Measurements from ENCODE around the gene ZCRB1. TPM values are rescaled to one million over a fixed set of nuclear protein-coding genes. Genes with fewer than 3 reads are reported as not detected.

The ZCRB1 gene
- total and polyA plus RNA-seq, 2 experiments from 2014 or later: 18.1 to 256 TPM

DNA sequence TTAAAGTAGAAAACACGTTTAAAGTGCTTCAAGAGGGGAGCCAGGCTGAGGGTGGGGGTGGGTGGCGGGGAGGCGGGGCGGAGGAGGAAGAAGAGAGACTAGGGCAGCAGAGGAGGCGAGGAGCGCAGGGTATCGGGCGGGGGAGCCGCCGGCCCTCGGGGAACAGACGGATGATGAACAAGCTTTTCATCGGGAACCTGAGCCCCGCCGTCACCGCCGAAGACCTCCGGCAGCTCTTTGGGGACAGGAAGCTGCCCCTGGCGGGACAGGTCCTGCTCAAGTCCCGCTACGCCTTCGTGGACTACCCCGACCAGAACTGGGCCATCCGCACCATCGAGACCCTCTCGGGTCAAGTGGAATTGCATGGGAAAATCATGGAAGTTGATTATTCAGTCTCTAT lies 39.2 kb downstream of the ZCRB1 start:
- no peak overlapping the region for H3K27ac Mint-ChIP-seq
- H3K4me2 ChIP-seq: no peak overlapping the region
- ATAC-seq: no peak
- 0 out of 2 replicates have a peak overlapping the region, but pooled peaks have one; percentile 23 for H2AFZ ChIP-seq
- H3K4me1 ChIP-seq (ENCODE audit: insufficient read depth): no peaks in the 10 kb centered on the region
- no peak for DNase-seq (ENCODE audit: low spot score)
- no peaks in the 10 kb centered on the region for H4K20me1 ChIP-seq (replicated peaks; ENCODE audit: insufficient read depth)
- H3K4me3 ChIP-seq: no peak overlapping the region
- H3F3A ChIP-seq (replicated peaks; ENCODE audit: low read depth): no peaks in the 10 kb centered on the region
- H3K9me2 ChIP-seq (ENCODE audit: insufficient read depth): no peaks in the 10 kb centered on the region
- no peaks in the 10 kb centered on the region for H3K79me2 ChIP-seq (replicated peaks; ENCODE audit: insufficient read depth)
- H3K9me3 Mint-ChIP-seq: no peaks in the 10 kb centered on the region
- H3K27ac ChIP-seq (ENCODE audit: low read depth): no peak overlapping the region
- no peak overlapping the region for H3K4me3 Mint-ChIP-seq
- no peaks in the 10 kb centered on the region for H3K36me3 ChIP-seq (ENCODE audit: insufficient read depth)
- no peaks in the 10 kb centered on the region for H3K27me3 Mint-ChIP-seq (ENCODE audit: insufficient read depth, low read depth, poor library complexity)
- TF ChIP-seq, protein P1, sequence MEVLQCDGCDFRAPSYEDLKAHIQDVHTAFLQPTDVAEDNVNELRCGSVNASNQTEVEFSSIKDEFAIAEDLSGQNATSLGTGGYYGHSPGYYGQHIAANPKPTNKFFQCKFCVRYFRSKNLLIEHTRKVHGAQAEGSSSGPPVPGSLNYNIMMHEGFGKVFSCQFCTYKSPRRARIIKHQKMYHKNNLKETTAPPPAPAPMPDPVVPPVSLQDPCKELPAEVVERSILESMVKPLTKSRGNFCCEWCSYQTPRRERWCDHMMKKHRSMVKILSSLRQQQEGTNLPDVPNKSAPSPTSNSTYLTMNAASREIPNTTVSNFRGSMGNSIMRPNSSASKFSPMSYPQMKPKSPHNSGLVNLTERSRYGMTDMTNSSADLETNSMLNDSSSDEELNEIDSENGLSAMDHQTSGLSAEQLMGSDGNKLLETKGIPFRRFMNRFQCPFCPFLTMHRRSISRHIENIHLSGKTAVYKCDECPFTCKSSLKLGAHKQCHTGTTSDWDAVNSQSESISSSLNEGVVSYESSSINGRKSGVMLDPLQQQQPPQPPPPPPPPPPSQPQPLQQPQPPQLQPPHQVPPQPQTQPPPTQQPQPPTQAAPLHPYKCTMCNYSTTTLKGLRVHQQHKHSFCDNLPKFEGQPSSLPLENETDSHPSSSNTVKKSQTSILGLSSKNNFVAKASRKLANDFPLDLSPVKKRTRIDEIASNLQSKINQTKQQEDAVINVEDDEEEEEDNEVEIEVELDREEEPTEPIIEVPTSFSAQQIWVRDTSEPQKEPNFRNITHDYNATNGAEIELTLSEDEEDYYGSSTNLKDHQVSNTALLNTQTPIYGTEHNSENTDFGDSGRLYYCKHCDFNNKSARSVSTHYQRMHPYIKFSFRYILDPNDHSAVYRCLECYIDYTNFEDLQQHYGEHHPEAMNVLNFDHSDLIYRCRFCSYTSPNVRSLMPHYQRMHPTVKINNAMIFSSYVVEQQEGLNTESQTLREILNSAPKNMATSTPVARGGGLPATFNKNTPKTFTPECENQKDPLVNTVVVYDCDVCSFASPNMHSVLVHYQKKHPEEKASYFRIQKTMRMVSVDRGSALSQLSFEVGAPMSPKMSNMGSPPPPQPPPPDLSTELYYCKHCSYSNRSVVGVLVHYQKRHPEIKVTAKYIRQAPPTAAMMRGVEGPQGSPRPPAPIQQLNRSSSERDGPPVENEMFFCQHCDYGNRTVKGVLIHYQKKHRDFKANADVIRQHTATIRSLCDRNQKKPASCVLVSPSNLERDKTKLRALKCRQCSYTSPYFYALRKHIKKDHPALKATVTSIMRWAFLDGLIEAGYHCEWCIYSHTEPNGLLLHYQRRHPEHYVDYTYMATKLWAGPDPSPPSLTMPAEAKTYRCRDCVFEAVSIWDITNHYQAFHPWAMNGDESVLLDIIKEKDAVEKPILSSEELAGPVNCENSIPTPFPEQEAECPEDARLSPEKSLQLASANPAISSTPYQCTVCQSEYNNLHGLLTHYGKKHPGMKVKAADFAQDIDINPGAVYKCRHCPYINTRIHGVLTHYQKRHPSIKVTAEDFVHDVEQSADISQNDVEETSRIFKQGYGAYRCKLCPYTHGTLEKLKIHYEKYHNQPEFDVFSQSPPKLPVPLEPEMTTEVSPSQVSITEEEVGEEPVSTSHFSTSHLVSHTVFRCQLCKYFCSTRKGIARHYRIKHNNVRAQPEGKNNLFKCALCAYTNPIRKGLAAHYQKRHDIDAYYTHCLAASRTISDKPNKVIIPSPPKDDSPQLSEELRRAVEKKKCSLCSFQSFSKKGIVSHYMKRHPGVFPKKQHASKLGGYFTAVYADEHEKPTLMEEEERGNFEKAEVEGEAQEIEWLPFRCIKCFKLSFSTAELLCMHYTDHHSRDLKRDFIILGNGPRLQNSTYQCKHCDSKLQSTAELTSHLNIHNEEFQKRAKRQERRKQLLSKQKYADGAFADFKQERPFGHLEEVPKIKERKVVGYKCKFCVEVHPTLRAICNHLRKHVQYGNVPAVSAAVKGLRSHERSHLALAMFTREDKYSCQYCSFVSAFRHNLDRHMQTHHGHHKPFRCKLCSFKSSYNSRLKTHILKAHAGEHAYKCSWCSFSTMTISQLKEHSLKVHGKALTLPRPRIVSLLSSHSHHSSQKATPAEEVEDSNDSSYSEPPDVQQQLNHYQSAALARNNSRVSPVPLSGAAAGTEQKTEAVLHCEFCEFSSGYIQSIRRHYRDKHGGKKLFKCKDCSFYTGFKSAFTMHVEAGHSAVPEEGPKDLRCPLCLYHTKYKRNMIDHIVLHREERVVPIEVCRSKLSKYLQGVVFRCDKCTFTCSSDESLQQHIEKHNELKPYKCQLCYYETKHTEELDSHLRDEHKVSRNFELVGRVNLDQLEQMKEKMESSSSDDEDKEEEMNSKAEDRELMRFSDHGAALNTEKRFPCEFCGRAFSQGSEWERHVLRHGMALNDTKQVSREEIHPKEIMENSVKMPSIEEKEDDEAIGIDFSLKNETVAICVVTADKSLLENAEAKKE (CRISPR knock-in tag; IDR thresholded peaks at IDR 0.05): no peak
- TF ChIP-seq CREB1 (CRISPR knock-in tag; IDR thresholded peaks at IDR 0.05; ENCODE audit: low read depth): no peak
- no peak for TF ChIP-seq JUNB (IDR thresholded peaks at IDR 0.05; ENCODE audit: unreplicated experiment)
- no peak for TF ChIP-seq NANOG (IDR thresholded peaks at IDR 0.05; ENCODE audit: borderline replicate concordance)
- TF ChIP-seq ZNF114 (CRISPR knock-in tag; IDR thresholded peaks at IDR 0.05): no peak
- no peak for TF ChIP-seq STAT1 (IDR thresholded peaks at IDR 0.05; ENCODE audit: unreplicated experiment)
- TF ChIP-seq POLR2AphosphoS5 (IDR thresholded peaks at IDR 0.05; ENCODE audit: low read depth): no peak
- TF ChIP-seq, protein P2, sequence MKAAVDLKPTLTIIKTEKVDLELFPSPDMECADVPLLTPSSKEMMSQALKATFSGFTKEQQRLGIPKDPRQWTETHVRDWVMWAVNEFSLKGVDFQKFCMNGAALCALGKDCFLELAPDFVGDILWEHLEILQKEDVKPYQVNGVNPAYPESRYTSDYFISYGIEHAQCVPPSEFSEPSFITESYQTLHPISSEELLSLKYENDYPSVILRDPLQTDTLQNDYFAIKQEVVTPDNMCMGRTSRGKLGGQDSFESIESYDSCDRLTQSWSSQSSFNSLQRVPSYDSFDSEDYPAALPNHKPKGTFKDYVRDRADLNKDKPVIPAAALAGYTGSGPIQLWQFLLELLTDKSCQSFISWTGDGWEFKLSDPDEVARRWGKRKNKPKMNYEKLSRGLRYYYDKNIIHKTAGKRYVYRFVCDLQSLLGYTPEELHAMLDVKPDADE (IDR thresholded peaks at IDR 0.05): no peak
- no peak for TF ChIP-seq ZNF331 (CRISPR knock-in tag; IDR thresholded peaks at IDR 0.05; ENCODE audit: low read depth)
- TF ChIP-seq, protein P3, sequence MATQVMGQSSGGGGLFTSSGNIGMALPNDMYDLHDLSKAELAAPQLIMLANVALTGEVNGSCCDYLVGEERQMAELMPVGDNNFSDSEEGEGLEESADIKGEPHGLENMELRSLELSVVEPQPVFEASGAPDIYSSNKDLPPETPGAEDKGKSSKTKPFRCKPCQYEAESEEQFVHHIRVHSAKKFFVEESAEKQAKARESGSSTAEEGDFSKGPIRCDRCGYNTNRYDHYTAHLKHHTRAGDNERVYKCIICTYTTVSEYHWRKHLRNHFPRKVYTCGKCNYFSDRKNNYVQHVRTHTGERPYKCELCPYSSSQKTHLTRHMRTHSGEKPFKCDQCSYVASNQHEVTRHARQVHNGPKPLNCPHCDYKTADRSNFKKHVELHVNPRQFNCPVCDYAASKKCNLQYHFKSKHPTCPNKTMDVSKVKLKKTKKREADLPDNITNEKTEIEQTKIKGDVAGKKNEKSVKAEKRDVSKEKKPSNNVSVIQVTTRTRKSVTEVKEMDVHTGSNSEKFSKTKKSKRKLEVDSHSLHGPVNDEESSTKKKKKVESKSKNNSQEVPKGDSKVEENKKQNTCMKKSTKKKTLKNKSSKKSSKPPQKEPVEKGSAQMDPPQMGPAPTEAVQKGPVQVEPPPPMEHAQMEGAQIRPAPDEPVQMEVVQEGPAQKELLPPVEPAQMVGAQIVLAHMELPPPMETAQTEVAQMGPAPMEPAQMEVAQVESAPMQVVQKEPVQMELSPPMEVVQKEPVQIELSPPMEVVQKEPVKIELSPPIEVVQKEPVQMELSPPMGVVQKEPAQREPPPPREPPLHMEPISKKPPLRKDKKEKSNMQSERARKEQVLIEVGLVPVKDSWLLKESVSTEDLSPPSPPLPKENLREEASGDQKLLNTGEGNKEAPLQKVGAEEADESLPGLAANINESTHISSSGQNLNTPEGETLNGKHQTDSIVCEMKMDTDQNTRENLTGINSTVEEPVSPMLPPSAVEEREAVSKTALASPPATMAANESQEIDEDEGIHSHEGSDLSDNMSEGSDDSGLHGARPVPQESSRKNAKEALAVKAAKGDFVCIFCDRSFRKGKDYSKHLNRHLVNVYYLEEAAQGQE (IDR thresholded peaks at IDR 0.05; ENCODE audit: unreplicated experiment): no peak
- TF ChIP-seq, protein P4, sequence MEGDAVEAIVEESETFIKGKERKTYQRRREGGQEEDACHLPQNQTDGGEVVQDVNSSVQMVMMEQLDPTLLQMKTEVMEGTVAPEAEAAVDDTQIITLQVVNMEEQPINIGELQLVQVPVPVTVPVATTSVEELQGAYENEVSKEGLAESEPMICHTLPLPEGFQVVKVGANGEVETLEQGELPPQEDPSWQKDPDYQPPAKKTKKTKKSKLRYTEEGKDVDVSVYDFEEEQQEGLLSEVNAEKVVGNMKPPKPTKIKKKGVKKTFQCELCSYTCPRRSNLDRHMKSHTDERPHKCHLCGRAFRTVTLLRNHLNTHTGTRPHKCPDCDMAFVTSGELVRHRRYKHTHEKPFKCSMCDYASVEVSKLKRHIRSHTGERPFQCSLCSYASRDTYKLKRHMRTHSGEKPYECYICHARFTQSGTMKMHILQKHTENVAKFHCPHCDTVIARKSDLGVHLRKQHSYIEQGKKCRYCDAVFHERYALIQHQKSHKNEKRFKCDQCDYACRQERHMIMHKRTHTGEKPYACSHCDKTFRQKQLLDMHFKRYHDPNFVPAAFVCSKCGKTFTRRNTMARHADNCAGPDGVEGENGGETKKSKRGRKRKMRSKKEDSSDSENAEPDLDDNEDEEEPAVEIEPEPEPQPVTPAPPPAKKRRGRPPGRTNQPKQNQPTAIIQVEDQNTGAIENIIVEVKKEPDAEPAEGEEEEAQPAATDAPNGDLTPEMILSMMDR (conservative IDR thresholded peaks at IDR 0.05; ENCODE audit: low read depth in 2 of 2): no peak
- TF ChIP-seq EZH2phosphoT487 (IDR thresholded peaks at IDR 0.05; ENCODE audit: unreplicated experiment): no peak
- TF ChIP-seq EZH2 (IDR thresholded peaks at IDR 0.05; ENCODE audit: low read depth, unreplicated experiment): no peak
- H3K36me3 Mint-ChIP-seq (ENCODE audit: low read depth): no peaks in the 10 kb centered on the region
- H3K4me1 Mint-ChIP-seq: no peaks in the 10 kb centered on the region
- no peaks in the 10 kb centered on the region for H3K27me3 ChIP-seq (ENCODE audit: insufficient read depth)
